Posterior cingulate gyrus (tissue), 11 donors: ENCODE data around the gene DCAF10.
"Not testable (repeated sequence)": the region's sequence is repeated elsewhere in the genome, so short reads cannot be mapped to it uniquely, and the experiment has no call there.

Source experiments
- DNase-seq, 10 donors: peaks; one replicate each; pipeline versions ENCODE4 v3.0.0 to v3.0.0-alpha.2; 2020 to 2021; ENCODE audit warnings: mixed read lengths in 3 of 10
- intact Hi-C: fragments of 100-400 bp; cut with DNase I; formaldehyde crosslinking; loops from one replicate; pipeline ENCODE4 v1.15.1; 2023

DCAF10 gene

GRCh38 chr9:37800631-37801286 is at the start of gene DCAF10:
TSS of gene DCAF10 (plus strand) at chr9:37800797. CDS start at chr9:37800867, 70 bp downstream.
- peak; percentile 79 to 98 (median 88) for DNase-seq
- intact Hi-C loops = no loop called here

DNA sequence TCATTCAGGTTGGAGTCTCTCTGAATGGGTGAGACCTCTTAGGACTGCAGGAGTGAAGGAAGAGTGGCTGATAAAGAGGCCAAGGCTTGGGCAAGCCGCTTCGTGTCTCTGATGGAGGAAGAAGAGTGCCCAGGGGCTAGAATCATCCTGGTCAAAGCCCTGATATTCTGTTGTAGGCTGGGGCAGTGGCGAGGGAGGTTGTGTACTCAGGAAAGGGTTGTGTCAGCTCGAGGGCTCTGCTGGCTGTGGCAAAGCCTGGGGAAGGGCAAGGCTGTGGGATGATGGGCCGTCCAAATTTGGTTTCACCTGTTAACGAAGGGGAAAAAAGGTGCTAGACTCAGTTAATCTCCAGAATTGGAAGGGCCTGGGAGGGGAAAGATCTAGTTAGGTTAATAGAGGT is 49.4 kb upstream of the DCAF10 start:
- intact Hi-C loops = no loop called here
- peak in 1 of 10 donors; percentile 33 for DNase-seq

DNA sequence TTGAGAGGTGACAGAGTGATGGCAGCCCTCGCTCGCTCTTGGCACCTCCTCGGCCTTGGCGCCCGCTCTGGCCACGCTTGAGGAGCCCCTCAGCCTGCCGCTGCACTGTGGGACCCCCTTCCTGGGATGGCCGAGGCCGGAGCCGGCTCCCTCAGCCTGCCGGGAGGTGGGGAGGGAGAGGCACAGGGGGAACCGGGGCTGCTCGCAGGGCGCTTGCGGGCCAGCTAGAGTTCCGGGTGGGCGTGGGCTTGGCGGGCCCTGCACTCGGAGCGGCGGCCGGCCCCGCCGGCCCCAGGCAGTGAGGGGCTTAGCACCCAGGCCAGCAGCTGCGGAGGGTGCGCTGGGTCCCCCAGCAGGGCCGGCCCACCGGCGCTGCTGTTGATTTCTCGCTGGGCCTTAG is 48.9 kb upstream of the DCAF10 start:
- peak in 1 of 10 donors; percentile 64 for DNase-seq
- intact Hi-C loops = not testable (repeated sequence)

GRCh38 chr9:37752112-37752511 is 48.5 kb upstream of the DCAF10 start:
- DNase-seq = peak in 1 of 10 donors; percentile 30
- intact Hi-C loops = not testable (repeated sequence)

DNA sequence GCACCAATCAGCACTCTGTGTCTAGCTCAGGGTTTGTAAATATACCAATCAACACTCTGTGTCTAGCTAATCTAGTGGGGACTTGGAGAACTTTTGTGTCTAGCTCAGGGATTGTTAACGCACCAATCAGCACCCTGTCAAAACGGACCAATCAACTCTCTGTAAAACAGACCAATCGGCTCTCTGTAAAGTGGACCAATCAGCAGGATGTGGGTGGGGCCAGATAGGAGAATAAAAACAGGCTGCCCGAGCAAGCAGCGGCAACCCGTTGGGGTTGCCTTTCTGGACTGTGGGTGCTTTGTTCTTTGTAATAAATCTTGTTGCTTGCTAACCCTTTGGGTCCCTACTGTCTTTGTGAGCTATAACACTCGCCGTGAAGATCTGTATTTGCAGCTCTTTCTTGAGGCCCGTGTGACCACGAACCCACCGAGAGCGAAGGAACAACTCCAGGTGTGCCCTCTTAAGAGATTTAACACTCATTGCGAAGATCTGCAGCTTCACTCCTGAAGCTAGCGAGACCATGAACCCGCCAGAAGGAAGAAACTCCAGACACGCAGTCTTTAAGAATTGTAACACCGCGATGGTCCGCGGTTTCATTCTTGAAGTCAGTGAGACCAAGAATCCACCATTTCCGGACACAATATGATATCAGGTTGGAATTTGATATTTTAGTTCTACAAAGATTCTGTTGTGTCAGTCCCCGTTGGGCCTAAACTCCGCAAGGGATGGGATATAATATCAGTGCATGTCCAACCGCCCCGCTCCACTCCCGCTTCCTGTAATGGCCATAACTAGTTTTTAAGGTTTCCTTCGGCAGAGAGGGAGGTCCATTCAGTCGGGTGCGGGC is 47.7 kb upstream of the DCAF10 start:
- intact Hi-C loops = no loop called here
- DNase-seq = peak in 1 of 10 donors; percentile 51

- intact Hi-C loops = no loop called here
- peak; percentile 53 to 93 (median 69) for DNase-seq
Measured at GRCh38 chr9:37753489-37754190, 47.0 kb upstream of the DCAF10 start, which contains the start of gene TRMT10B. TSS of gene TRMT10B (plus strand) at chr9:37753805. CDS start at chr9:37761932, 8,127 bp downstream.

DNA sequence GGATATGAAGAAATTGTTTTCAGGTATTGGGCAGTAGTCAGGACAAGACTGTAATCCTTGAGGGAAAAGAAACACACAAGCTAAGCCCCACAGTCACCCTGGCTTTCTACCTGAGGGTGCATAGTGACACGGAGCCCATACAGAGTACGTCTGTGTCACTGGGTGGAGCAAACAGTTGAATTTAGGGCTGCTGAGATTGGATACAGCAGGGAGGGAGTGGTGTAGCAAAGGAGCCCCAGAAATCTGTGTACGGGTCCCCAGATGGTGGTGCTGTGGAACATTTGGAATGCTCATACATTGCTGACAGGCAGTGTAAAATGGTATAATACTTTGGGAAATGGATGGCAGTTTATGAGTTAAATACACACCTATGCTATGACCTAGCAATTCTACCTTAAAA is 41.9 kb upstream of the DCAF10 start:
- intact Hi-C loops = no loop called here

GRCh38 chr9:37760416-37761161 is 40.0 kb upstream of the DCAF10 start:
- intact Hi-C loops = no loop called here
- no peak for DNase-seq

More for the DNA sequence above, 41.9 kb upstream of the DCAF10 start:
- DNase-seq = no peak

GRCh38 chr9:37761511-37761910 is 39.1 kb upstream of the DCAF10 start:
- DNase-seq = no peak
- intact Hi-C loops = no loop called here

DNA sequence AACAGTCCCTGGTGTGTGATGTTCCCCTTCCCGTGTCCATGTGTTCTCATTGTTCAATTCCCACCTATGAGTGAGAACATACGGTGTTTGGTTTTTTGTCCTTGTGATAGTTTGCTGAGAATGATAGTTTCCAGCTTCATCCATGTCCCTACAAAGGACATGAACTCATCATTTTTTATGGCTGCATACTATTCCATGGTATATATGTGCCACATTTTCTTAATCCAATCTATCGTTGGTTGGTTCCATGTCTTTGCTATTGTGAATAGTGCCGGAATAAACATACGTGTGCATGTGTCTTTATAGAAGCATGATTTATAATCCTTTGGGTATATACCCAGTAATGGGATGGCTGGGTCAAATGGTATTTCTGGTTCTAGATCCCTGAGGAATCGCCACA is 35.3 kb upstream of the DCAF10 start:
- DNase-seq, intact Hi-C loops: not testable (repeated sequence)

DNA sequence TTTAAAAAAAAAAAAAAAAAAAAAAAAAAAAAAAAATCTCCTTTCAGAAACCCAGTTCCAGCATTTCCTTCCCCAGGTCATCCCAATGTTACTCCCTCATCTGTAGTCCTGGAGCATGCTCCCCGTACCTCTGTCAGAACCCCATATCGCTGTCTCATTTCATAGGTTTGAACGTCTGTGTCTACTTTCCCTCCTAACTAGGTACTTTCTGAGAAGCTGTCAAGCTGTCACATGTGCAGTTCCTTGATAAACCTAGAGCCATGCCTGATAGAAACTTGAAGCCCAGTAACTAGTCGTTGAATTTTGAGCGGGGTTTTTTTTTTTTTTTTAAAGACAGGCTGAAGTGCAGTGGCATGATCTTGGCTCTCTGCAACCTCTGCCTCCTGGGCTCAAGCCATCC is 31.3 kb upstream of the DCAF10 start:
- no peak for DNase-seq
- intact Hi-C loops = no loop called here

DNA sequence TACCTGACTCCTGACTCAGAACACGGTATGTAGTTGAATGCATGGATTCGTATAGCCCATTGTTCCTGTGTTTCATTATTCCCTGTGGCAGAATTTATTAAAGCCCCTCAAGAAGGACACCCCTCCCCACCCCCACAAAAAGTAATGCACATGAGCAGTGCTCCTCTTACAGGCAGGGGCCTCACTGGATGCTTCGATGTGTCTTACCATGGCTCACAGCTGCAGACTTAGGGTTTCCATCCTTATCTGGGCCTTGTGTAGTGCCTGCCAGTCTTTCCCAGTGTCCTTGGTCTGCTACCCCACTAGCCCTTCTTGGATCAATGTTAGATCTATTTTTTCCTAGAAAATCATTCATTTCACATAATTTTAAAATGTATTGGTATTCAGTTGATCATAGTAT is 30.6 kb upstream of the DCAF10 start:
- intact Hi-C loops = no loop called here
- no peak for DNase-seq

DNA sequence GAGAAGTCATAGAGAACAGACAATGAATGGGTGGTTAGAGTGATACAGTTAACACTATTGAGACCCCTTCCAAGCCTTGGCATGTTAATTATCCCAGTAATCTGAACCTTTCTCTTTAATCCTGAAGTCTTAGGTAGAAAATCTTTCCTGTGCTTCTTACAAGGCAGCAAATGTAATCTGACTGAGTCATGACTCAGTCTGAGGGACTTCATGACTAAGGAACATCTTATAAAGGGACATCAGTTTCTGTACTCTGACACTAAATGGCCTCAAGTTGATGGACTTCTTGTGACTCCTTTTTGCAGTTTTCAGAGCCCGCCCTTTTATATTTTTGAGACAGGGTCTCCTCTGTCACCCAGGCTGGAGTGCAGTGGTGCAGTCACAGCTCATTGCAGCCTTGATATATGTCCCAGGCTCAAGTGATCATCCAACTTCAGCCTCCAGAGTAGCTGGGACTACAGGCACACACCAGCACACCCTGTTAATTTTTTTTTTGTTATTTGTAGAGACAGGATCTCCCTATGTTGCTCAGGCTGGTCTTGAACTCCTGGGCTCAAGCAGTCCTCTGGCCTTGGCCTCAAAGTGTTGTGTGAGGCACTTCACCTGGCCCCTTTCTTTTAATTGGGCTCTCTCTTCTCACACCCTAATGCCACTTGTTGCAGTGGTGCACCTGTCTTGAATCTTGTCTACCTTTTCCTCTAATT is 25.2 kb upstream of the DCAF10 start:
- no peak for DNase-seq
- intact Hi-C loops = no loop called here

DNA sequence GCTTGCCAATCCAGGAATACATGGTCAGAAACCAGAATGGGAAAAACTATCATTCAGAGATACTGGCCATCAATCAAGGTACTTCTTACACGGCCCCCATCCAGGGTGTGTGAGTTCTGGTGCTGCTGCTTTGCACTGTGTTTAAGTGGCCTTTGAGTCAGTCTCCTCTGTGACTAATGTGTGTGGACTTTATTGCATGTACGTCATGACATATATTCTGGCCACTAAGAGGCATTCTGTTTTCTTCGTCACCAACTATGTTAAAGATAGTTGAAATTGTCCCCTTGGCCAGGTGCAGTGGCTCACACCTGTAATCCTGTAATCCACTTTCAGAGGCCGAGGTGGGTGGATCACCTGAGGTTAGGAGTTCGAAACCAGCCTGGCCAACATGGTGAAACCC is 24.3 kb upstream of the DCAF10 start:
- intact Hi-C loops = no loop called here
- no peak for DNase-seq

- intact Hi-C loops = no loop called here
- no peak for DNase-seq
Measured at GRCh38 chr9:37778534-37778933, 22.1 kb upstream of the DCAF10 start.

GRCh38 chr9:37784291-37784615 is 16.3 kb upstream of the DCAF10 start:
- DNase-seq = no peak
- intact Hi-C loops = loop anchor here (10.0 kb wide), 1 partner anchor 189 kb away; the partner anchor contains the start of gene TOMM5

GRCh38 chr9:37784616-37785483 is 15.7 kb upstream of the DCAF10 start, which contains the start of gene EXOSC3:
TSS of gene EXOSC3 (minus strand) at chr9:37785064. CDS start at chr9:37785044, 20 bp downstream.
- intact Hi-C loops = loop anchor here (10.0 kb wide), 1 partner anchor 190 kb away; the partner anchor contains the start of gene TOMM5
- peak; percentile 86 to 99 (median 93) for DNase-seq

- DNase-seq = peak in 2 of 10 donors; percentile 56 to 80
Measured at GRCh38 chr9:37787059-37787458, 13.5 kb upstream of the DCAF10 start.

More at GRCh38 chr9:37787059-37787458, 13.5 kb upstream of the DCAF10 start:
- intact Hi-C loops = loop anchor here (10.0 kb wide), 1 partner anchor 192 kb away; the partner anchor contains the start of gene TOMM5
